Psoas muscle (tissue), 8 donors: ENCODE measurements around the gene CDKN1A. TPM values are rescaled to one million over a fixed set of nuclear protein-coding genes. Genes with fewer than 3 reads are reported as not detected.
"Not testable (repeated sequence)": the region's sequence is repeated elsewhere in the genome, so short reads cannot be mapped to it uniquely, and the experiment has no call there.

Experiments
- ATAC-seq, 4 donors: fragments of 200-7000 bp; cut with Tn5 transposase; one replicate each; pipeline ENCODE4 v1.9.1; 2020; ENCODE audit warnings: moderate library complexity in 3 of 4, mild to moderate bottlenecking in 2 of 4
- DNase-seq, 2 donors: peaks; one replicate each; pipeline ENCODE4 v3.0.0-alpha.2; 2020
- H3K27ac ChIP-seq: fragments of 200-600 bp; one replicate; pipeline ENCODE4 v1.8.0; 2022
- H3K27me3 ChIP-seq, 3 donors: fragments of 200-600 bp in 1 of 3; one replicate each; pipeline versions ENCODE4 v1.6.1 to v1.8.0; 2013 to 2022; ENCODE audit warnings: low read length in 2 of 3, mild to moderate bottlenecking in 2 of 3, moderate library complexity in 1 of 3; ENCODE audit not compliant: insufficient read depth in 3 of 3
- H3K36me3 ChIP-seq, 2 donors: fragments of 200-600 bp in 1 of 2; one replicate each; pipeline versions ENCODE4 v1.6.1 to v1.8.0; 2013 to 2022; ENCODE audit warnings: low read depth in 1 of 2, mild to moderate bottlenecking in 1 of 2, moderate library complexity in 1 of 2; ENCODE audit not compliant: insufficient read depth in 1 of 2
- H3K4me1 ChIP-seq: fragments of 200-600 bp; one replicate; pipeline ENCODE4 v1.8.0; 2022
- H3K4me3 ChIP-seq: fragments of 200-600 bp; one replicate; pipeline ENCODE4 v1.8.0; 2022; ENCODE audit warnings: mild to moderate bottlenecking
- H3K9me3 ChIP-seq: fragments of 200-600 bp; one replicate; pipeline ENCODE4 v1.8.0; 2022
- CTCF ChIP-seq: fragments of 200-600 bp; IDR thresholded peaks from one replicate; pipeline ENCODE4 v1.8.0; 2022; ENCODE audit warnings: antibody characterized with exemption
- WGBS, 3 donors: extraction: QIAGEN DNeasy Blood & Tissue Kit; methylation state at CpG; one replicate each; pipeline versions ENCODE4 v1.1.6 to v1.1.7; 2013; 5-methylcytosine and 5-hydroxymethylcytosine counted together
- intact Hi-C, 2 donors: fragments of 100-400 bp; cut with DNase I; formaldehyde crosslinking; loops; one replicate each; pipeline versions ENCODE4 v1.11.0 to v1.14.2; 2022
- polyA plus RNA-seq, 3 donors: library from polyadenylated mRNA; stranded (reverse); fragments of 200-250 nt; gene quantifications; one replicate each; pipeline ENCODE4 v1.2.3, GENCODE V29; 2013
- total RNA-seq, 4 donors: library from RNA; stranded (reverse); fragmentation: NEBNext Ultra II Directional in 2 of 4; extraction: Animal tissue kit (Norgen Biotek cat#: 25700) in 2 of 4; gene quantifications; one replicate each; pipeline versions ENCODE4 v1.2.1 to v1.2.4, GENCODE V29; 2021 to 2023
- donor health status: healthy with polysubstance abuse.
- donor health status: DM: no; HTN: no; CAD: no; lungs with moderate emphysema.
- donor health status: Bipolar disorder and iron deficiency.
- donor health status: healthy.
- donor health status: DM: yes; HTN: yes; CAD: no.
- donor health status: DM: no; HTN: no; CAD: no.
- donor health status: DM: no; HTN: no; CAD: no.
- donor health status: DM: yes; HTN: yes; CAD: no.

The CDKN1A gene
- total and polyA plus RNA-seq, 7 donors = 39.2 to 666 (median 159) TPM

DNA sequence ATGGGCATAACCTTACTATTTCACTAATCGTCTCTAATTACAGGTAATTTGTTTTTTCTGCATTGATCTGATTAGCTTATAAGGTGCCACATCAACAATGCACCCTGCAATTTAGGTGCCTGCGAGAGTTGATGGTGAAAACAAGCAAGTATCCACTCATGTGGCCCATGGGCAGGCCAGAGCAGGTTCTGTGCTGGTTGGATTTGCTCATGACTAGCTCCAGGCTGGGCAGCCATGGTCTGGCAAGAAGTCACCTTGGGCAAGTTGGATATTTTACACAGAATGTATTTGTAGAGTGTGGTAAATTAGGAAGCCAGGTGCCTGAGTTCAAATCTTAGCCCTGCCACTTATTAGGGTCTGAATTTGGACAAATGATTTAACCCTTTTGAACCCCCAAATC lies 44.4 kb downstream of the CDKN1A start:
- Histone ChIP-seq H3K27ac (no peak overlapping the region), H3K36me3 (no peaks in the 10 kb centered on the region), H3K9me3 (no peaks in the 10 kb centered on the region), H3K4me3 (no peak overlapping the region), H3K4me1 (no peaks in the 10 kb centered on the region), H3K27me3 (no peaks in the 10 kb centered on the region)
- peak in 1 of 2 donors; percentile 23 for DNase-seq
- intact Hi-C loops = no loop called here
- ATAC-seq = no peak
- 92 to 96% (median 95%) methylated on average over 2 of the region's 2 CpGs for WGBS, 3 donors
- TF ChIP-seq CTCF = no peak

GRCh38 chr6:36723992-36724391 lies 45.5 kb downstream of the CDKN1A start:
- H3K36me3 ChIP-seq, H3K27me3 ChIP-seq, ATAC-seq, H3K27ac ChIP-seq, H3K4me3 ChIP-seq, intact Hi-C loops, H3K9me3 ChIP-seq, H3K4me1 ChIP-seq: not testable (repeated sequence)
- WGBS, 3 donors = 91 to 94% (median 93%) methylated on average over 4 of the region's 4 CpGs
- peak in 1 of 2 donors; percentile 12 for DNase-seq

- Histone ChIP-seq H3K27me3 (no peaks in the 10 kb centered on the region), H3K36me3 (no peaks in the 10 kb centered on the region), H3K4me1 (no peaks in the 10 kb centered on the region), H3K9me3 (no peaks in the 10 kb centered on the region), H3K27ac (no peak overlapping the region), H3K4me3 (no peak overlapping the region)
- intact Hi-C loops = loop anchor here in 1 of 2 donors (5.0 kb wide), 1 partner anchor 102 kb away; no protein-coding TSS in a partner anchor
- 46 to 58% (median 47%) methylated on average over 13 of the region's 13 CpGs for WGBS, 3 donors
- peak; percentile 54 for TF ChIP-seq CTCF
- DNase-seq (peak; percentile 66 to 80), ATAC-seq (peak; percentile 80 to 89 (median 84))
Measured at GRCh38 chr6:36724514-36725390, 46.2 kb downstream of the CDKN1A start.

DNA sequence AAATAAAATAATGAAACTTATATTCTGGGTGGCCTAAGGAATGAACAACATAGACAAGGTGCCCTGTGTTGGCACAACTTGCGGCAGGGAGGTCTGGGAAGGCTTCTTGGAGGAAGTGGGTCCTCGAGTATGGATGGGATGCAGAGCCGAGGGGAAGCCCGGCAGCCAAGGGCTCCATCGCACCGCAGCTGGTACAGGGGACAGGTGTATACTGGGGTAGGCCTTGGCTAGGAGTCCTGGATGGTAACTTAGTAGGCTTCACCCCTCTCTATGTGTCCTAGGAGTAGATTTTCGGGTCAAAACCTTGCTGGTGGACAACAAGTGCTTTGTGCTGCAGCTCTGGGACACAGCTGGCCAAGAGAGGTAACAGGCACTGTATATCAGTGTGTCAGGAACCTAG lies 47.1 kb downstream of the CDKN1A start:
- 74 to 87% (median 86%) methylated on average over 7 of the region's 7 CpGs for WGBS, 3 donors
- H3K27me3 ChIP-seq = no peaks in the 10 kb centered on the region
- H3K36me3 ChIP-seq = no peaks in the 10 kb centered on the region
- ATAC-seq (no peak), DNase-seq (peak in 1 of 2 donors; percentile 19)
- intact Hi-C loops = loop anchor here in 1 of 2 donors (5.0 kb wide), 1 partner anchor 103 kb away; no protein-coding TSS in a partner anchor
- no peak overlapping the region for H3K4me3 ChIP-seq
- H3K9me3 ChIP-seq = no peaks in the 10 kb centered on the region
- no peak for TF ChIP-seq CTCF
- no peaks in the 10 kb centered on the region for H3K4me1 ChIP-seq
- no peak overlapping the region for H3K27ac ChIP-seq

GRCh38 chr6:36727505-36728021 lies 49.0 kb downstream of the CDKN1A start:
- Histone ChIP-seq H3K27me3 (no peaks in the 10 kb centered on the region), H3K9me3 (no peaks in the 10 kb centered on the region), H3K27ac (no peak overlapping the region), H3K36me3 (no peaks in the 10 kb centered on the region), H3K4me1 (no peaks in the 10 kb centered on the region), H3K4me3 (no peak overlapping the region)
- WGBS, 3 donors = 86 to 96% (median 90%) methylated on average over 7 of the region's 7 CpGs
- intact Hi-C loops = loop anchor here in 1 of 2 donors (5.0 kb wide), 1 partner anchor 105 kb away; no protein-coding TSS in a partner anchor
- no peak for TF ChIP-seq CTCF
- ATAC-seq = no peak
- peak in 1 of 2 donors; percentile 16 for DNase-seq
